PC-9 (cell line): ENCODE data around the gene MAVS. TPM values are rescaled to one million over a fixed set of nuclear protein-coding genes. Genes with fewer than 3 reads are reported as not detected.

ENCODE experiments used
- BruUV-seq: library from RNA; stranded (reverse); fragments of 400-500 nt; replicated peaks from 2 replicates; lab custom pipeline; 2021; lab: Mats Ljungman, UMichigan
- CTCF ChIA-PET: fragments of 300-600 bp; sonication (Branson Sonifier 250); formaldehyde crosslinking; loops from one replicate; lab custom pipeline; 2022; ENCODE audit warnings: antibody characterized with exemption; lab: Charles Lee
- POLR2A ChIA-PET: fragments of 300-600 bp; sonication (Branson Sonifier 250); formaldehyde crosslinking; loops from one replicate; lab custom pipeline; 2022; ENCODE audit warnings: antibody characterized with exemption; ENCODE audit not compliant: unreplicated experiment; lab: Charles Lee
- DNase-seq, 2 experiments: peaks; one replicate each; pipeline versions ENCODE4 v3.0.0 to v3.0.0-alpha.2; 2015 to 2022; ENCODE audit warnings: mixed read lengths in 1 of 2
- H2AFZ ChIP-seq: fragments of 200-600 bp; sonication (generic); 2 replicates; pipeline ENCODE4 v1.8.1; 2017; ENCODE audit warnings: antibody characterized with exemption
- H3F3A ChIP-seq: fragments of 200-600 bp; sonication (generic); 2 replicates; pipeline ENCODE4 v1.8.1; 2017; ENCODE audit warnings: antibody characterized with exemption, mild to moderate bottlenecking, low read depth; ENCODE audit not compliant: insufficient read depth
- H3K27ac ChIP-seq: fragments of 200-600 bp; sonication (generic); 2 replicates; pipeline ENCODE4 v1.6.1; 2016; ENCODE audit warnings: mixed run types
- H3K27me3 ChIP-seq: fragments of 200-600 bp; sonication (generic); 2 replicates; pipeline ENCODE4 v1.6.1; 2016; ENCODE audit warnings: low read depth, mixed run types; ENCODE audit not compliant: insufficient read depth
- H3K36me3 ChIP-seq: fragments of 200-600 bp; sonication (generic); 2 replicates; pipeline ENCODE4 v1.6.1; 2016; ENCODE audit warnings: low read depth, mixed run types
- H3K4me1 ChIP-seq: fragments of 200-600 bp; sonication (generic); replicated peaks from 2 replicates; pipeline ENCODE4 v1.6.1; 2016; ENCODE audit warnings: mixed run types; ENCODE audit not compliant: insufficient read depth
- H3K4me2 ChIP-seq: fragments of 200-600 bp; sonication (generic); 2 replicates; pipeline ENCODE4 v1.6.1; 2017; ENCODE audit warnings: mixed run types
- H3K4me3 ChIP-seq: fragments of 200-600 bp; sonication (generic); 2 replicates; pipeline ENCODE4 v1.6.1; 2016; ENCODE audit warnings: mixed run types
- H3K79me2 ChIP-seq: fragments of 200-600 bp; sonication (generic); 2 replicates; pipeline ENCODE4 v1.6.1; 2017; ENCODE audit warnings: low read depth, mixed run types
- H3K9me2 ChIP-seq: fragments of 200-600 bp; sonication (generic); 2 replicates; pipeline ENCODE4 v1.8.1; 2017; ENCODE audit warnings: mild to moderate bottlenecking; ENCODE audit not compliant: insufficient read depth
- H3K9me3 ChIP-seq: fragments of 200-600 bp; sonication (generic); 2 replicates; pipeline ENCODE4 v1.8.1; 2016; ENCODE audit warnings: low read depth; ENCODE audit not compliant: insufficient read depth
- H4K20me1 ChIP-seq: fragments of 200-600 bp; sonication (generic); 2 replicates; pipeline ENCODE4 v1.8.1; 2017; ENCODE audit not compliant: insufficient read depth
- EZH2 ChIP-seq: fragments of 200-600 bp; sonication (generic); IDR thresholded peaks from 2 replicates; pipeline ENCODE4 v1.8.0; 2017; ENCODE audit warnings: antibody characterized with exemption, low read depth
- intact Hi-C: fragments of 100-400 bp; cut with micrococcal nuclease; formaldehyde crosslinking; loops from one replicate; pipeline ENCODE4 v1.10.0; 2022; ENCODE audit not compliant: unreplicated experiment
- total RNA-seq: library from RNA; stranded (reverse); gene quantifications from 2 replicates; pipeline ENCODE4 v1.2.3, GENCODE V29; 2021
- TF ChIP-seq, protein P1 (sequence below): fragments of 200-600 bp; sonication (generic); conservative IDR thresholded peaks from 2 replicates; pipeline ENCODE4 v1.6.1; 2017; ENCODE audit warnings: mixed run types, antibody characterized with exemption, mild to moderate bottlenecking, moderate library complexity

The MAVS gene
- total RNA-seq, 1 experiment from 2014 or later = 61.3 TPM

DNA sequence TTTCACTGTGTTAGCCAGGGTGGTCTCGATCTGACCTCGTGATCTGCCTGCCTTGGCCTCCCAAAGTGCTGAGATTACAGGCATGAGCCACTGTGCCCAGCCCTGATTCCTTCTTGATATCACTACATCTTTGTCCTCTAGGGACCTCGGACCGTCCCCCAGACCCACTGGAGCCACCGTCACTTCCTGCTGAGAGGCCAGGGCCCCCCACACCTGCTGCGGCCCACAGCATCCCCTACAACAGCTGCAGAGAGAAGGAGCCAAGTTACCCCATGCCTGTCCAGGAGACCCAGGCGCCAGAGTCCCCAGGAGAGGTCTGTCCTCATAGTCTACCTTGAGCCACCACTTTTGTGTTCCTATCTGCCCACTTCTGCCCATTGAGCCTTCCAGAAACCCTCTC, 14.6 kb downstream of the MAVS start:
- ChIA-PET POLR2A (no interaction called here), CTCF (no interaction called here)
- no peaks in the 10 kb centered on the region for H3K4me1 ChIP-seq
- no peak for DNase-seq
- intact Hi-C loops = no loop called here
- no peak for TF ChIP-seq EZH2
- TF ChIP-seq, protein P1, sequence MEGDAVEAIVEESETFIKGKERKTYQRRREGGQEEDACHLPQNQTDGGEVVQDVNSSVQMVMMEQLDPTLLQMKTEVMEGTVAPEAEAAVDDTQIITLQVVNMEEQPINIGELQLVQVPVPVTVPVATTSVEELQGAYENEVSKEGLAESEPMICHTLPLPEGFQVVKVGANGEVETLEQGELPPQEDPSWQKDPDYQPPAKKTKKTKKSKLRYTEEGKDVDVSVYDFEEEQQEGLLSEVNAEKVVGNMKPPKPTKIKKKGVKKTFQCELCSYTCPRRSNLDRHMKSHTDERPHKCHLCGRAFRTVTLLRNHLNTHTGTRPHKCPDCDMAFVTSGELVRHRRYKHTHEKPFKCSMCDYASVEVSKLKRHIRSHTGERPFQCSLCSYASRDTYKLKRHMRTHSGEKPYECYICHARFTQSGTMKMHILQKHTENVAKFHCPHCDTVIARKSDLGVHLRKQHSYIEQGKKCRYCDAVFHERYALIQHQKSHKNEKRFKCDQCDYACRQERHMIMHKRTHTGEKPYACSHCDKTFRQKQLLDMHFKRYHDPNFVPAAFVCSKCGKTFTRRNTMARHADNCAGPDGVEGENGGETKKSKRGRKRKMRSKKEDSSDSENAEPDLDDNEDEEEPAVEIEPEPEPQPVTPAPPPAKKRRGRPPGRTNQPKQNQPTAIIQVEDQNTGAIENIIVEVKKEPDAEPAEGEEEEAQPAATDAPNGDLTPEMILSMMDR = no peak
- H3F3A ChIP-seq = no peaks in the 10 kb centered on the region
- no peak overlapping the region for H3K27ac ChIP-seq
- peaks cover 10% of the 10 kb centered on the region; the same call in 1 of the 2 replicates for H3K36me3 ChIP-seq
- no peaks in the 10 kb centered on the region for H3K9me3 ChIP-seq
- H3K79me2 ChIP-seq = no peaks in the 10 kb centered on the region
- no peak overlapping the region for H3K4me2 ChIP-seq
- no peaks in the 10 kb centered on the region for H4K20me1 ChIP-seq
- H3K4me3 ChIP-seq = no peak overlapping the region
- H3K27me3 ChIP-seq = no peaks in the 10 kb centered on the region
- no TSS peak for BruUV-seq
- H3K9me2 ChIP-seq = no peaks in the 10 kb centered on the region
- H2AFZ ChIP-seq = no peak overlapping the region

DNA sequence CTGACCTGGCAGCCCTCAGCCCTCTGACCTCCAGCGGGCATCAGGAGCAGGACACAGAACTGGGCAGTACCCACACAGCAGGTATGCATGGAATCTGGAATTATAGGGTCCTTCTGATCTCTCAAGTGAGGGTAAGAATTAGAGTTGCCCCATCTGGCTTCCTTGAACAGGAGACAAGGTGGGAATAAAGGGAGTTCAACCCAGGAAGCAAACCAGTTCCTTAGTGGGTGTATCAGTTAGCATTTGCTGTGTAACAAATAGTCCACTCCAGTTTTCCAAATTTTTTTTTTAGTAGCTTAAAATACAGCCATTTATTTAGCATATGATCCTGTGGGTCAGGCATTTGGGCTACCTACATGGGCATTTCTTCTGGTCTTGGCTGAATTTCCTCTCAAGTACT, 15.7 kb downstream of the MAVS start:
- Histone ChIP-seq H3K9me3 (no peaks in the 10 kb centered on the region), H3K4me1 (no peaks in the 10 kb centered on the region), H3K4me3 (no peak overlapping the region), H2AFZ (no peak overlapping the region), H3K36me3 (peaks cover 10% of the 10 kb centered on the region; the same call in 1 of the 2 replicates), H3K9me2 (no peaks in the 10 kb centered on the region), H3K4me2 (no peak overlapping the region), H3K27me3 (no peaks in the 10 kb centered on the region), H3F3A (no peaks in the 10 kb centered on the region), H3K27ac (no peak overlapping the region), H4K20me1 (no peaks in the 10 kb centered on the region), H3K79me2 (no peaks in the 10 kb centered on the region)
- intact Hi-C loops = no loop called here
- no TSS peak for BruUV-seq
- TF ChIP-seq, protein P1 = no peak
- no peak for TF ChIP-seq EZH2
- CTCF ChIA-PET = no interaction called here
- DNase-seq = no peak
- POLR2A ChIA-PET = no interaction called here

DNA sequence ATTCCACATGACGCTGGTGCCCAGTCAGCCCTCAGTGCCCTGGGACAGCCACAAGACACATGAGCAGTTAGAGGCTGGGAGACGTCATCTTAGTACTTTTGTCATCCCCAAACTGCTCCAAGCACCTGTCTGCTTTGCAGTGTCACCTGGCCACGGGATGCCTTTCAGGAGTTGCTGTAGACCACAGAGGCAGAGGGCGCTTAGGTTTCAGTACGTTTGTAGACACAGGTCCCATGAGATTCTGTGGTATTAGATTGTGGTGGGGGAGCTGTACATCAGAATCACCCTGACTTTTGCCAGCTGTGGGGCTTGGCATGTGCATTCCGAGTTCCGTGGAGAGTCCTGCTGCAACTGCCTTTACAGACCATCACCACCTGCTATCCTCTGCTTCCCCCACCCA, 16.7 kb downstream of the MAVS start:
- no peaks in the 10 kb centered on the region for H3K9me2 ChIP-seq
- H3K36me3 ChIP-seq = peaks cover 10% of the 10 kb centered on the region; the same call in 1 of the 2 replicates
- no peaks in the 10 kb centered on the region for H3K9me3 ChIP-seq
- no peaks in the 10 kb centered on the region for H3K4me1 ChIP-seq
- TF ChIP-seq, protein P1 = no peak
- no peak for TF ChIP-seq EZH2
- no peak for DNase-seq
- H3K27ac ChIP-seq = no peak overlapping the region
- H3K27me3 ChIP-seq = no peaks in the 10 kb centered on the region
- intact Hi-C loops = no loop called here
- H3K4me3 ChIP-seq = no peak overlapping the region
- CTCF ChIA-PET = no interaction called here
- H3F3A ChIP-seq = 0 out of 2 replicates have a peak, but pooled peaks cover 3% of the 10 kb centered on the region
- H4K20me1 ChIP-seq = no peaks in the 10 kb centered on the region
- H2AFZ ChIP-seq = no peak overlapping the region
- H3K4me2 ChIP-seq = no peak overlapping the region
- no peaks in the 10 kb centered on the region for H3K79me2 ChIP-seq
- BruUV-seq = no TSS peak
- POLR2A ChIA-PET = no interaction called here
